GM18519 (cell line): ENCODE results near the gene PTN.

Experiments
- ATAC-seq: cut with Tn5 transposase; IDR thresholded peaks from one replicate; pipeline ENCODE4 v1.9.1; 2021; ENCODE audit warnings: mild to moderate bottlenecking, moderate library complexity; ENCODE audit not compliant: unreplicated experiment, low FRiP score

Gene PTN, protein sequence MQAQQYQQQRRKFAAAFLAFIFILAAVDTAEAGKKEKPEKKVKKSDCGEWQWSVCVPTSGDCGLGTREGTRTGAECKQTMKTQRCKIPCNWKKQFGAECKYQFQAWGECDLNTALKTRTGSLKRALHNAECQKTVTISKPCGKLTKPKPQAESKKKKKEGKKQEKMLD

DNA sequence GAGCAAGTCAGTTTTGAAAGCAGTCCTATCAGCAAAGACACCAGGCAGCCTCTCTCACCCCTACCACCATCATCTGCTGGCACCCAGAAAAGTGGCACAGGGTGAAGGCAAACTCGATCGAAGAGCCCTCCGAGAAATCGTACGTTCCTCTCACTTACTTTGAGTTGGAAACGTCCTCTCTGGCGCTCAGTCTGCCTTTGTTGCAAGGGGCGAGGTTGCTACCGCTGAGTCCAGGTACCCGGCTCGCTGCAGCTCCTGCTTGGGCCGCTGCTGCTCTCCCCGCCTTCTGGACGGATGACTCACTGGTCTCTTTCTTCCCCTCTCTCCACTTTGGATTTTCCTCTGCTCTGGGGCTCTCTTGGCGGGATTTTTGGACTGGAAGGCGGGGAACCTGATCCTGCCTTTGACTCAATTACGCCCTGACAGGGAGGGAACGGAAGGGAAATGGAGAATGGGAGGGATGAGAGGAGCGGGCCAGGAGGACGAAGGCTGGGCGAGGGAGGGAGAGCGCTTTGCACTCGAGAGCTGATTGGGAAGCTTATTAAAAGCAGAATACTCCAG is at the start of gene PTN:
TSS of gene PTN (minus strand) at position 453 of the 561 bp plus-strand sequence. CDS start 88,760 bp downstream, outside the sequence.
- ATAC-seq = no peak

DNA sequence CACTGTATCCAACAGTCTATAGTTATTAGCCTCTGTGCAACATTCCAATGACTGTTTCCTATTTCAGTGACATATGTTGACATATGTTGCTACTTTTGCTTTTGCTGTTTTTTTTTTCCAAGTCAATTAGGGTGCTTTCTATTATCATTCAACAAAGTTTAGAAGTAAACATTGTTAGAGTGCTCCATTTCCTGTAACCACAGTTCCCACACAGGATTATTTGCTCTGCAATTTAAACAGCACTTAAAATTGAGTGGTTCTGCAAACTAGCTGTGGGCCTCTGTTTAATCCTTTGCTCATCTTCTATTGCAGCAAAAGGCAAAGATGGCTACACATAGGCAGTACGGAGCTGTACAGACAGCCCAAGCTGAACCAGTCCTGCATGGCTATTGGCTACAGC is 46.5 kb upstream of the PTN start:
- ATAC-seq = no peak

DNA sequence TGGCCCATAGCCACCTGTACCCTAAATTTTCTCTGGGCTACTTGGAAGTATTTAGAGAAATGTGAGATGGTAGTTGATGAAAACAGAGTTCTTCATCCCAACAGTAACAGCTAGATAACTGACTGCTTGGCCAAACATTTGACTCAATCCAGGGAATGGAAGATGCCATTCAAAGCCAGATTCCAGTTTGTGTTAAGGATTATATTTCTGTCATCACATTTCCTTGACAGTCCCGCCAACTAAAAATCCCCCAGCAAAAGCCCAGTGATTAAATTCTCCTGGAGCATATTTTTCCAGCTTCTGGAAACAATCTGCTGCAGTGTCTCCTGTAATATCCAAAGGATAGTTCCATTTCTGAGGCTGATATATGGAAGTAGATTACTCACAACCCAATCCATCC is 45.4 kb upstream of the PTN start:
- ATAC-seq = no peak

DNA sequence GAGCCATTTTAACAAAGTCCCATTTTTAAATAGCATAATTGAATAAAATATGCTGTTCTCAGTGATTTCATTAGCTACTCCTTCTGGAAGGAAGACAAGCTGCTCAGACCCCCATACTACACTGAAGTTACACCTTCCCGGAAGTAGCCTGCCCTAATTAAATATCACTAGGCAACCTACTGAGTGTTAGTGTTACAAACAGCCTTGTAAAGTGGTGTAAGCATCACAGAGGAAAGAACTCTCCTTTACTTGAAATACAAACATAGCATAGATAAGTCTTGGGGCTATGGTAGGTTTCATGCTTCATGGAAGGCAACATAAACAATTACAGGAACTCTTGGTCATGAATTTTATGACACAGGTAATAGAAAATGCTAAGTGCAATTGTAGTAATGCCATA is 43.4 kb upstream of the PTN start:
- no peak for ATAC-seq

DNA sequence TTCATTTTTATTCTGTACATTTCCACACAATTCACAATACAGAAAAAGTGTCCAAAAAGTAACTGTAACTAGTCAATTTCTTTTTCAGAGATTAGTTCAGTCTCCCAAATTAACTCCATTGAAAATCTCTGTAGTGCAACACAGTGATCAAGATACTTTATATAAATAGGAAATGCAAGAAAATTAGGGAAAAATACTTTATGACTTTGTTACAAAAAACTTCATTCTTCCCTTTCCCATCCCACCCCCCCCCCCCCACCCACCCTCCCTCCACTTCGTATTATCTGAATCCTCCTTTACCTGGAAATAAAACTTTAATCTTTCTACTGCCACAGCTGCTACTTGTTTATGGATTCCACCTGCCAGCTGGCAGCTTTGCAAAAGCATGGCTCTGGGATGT is 37.5 kb upstream of the PTN start:
- ATAC-seq = no peak

DNA sequence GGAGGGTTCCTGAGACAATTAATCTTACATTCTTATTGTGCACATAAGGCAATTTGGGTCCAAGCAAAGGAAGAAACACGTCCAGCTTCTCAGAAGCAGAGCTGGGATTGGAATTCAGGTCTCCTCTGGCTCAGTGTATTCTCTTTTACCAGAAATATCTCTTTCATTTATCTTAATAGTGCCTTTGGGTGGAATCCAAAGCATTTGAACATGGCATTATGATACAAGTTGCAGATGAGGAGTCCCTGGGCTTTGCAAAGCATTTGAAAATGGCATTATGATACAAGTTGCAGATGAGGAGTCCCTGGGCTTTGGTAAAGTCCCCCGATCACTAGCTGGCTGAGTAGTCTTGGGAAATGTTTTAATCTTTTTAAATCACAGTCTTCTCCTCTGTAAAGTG is 30.0 kb upstream of the PTN start:
- no peak for ATAC-seq

DNA sequence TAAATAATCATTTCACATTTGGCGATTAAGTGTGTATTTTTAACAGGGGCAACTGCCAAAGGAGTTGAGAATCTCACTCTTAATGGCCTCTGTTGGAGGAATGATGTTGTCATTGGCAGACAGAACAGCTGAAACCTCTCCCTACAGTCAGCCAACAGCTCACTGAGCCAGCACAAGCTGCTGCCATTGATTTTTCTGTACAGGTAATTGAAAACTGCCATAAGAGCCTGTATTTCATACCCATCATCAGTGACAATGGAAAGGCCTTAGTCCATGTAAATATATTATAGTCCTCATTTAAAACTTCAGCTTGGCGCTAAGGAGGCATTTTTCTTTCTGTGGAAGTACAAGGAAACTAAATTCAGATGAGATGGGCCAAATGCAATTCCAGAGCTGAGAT is 28.1 kb upstream of the PTN start:
- no peak for ATAC-seq

DNA sequence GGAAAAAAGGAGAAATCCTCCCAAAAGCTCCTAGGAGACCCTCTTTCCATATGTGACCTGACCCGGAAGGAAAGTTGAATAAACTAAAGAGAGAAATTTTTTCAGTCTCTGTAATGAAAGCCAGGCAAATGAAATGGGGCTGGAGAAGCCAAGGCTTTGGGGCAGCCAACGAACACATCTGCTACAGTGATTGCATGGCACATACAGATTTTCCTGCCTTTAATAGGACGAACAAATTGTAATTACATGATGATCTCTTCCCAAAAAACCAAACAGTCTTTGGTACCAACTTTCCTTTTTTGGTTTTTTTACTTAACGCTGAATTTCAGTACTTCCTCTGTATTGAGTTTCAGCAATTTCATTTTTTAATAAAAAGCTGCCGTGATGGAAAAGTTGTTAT is 23.5 kb upstream of the PTN start:
- no peak for ATAC-seq

DNA sequence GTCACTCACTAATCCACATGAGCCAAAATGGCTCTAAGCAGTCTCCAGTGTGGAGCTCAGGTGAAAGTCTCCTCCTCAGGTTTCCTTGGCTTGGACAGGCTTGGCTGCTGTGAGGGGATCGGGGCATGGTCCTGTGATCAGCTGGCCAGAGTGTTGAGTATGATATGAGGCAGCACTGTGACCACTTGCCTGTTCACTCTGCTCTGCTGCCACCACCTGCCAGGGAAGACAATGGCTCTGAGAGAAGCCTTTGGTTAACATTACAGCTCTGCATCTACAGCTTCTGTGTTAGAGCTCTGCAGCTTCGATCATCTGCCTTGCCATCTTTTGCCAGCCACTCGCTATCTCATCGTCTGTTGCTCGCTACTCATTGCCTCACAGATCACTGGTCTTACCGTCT is 20.1 kb upstream of the PTN start:
- ATAC-seq = no peak

DNA sequence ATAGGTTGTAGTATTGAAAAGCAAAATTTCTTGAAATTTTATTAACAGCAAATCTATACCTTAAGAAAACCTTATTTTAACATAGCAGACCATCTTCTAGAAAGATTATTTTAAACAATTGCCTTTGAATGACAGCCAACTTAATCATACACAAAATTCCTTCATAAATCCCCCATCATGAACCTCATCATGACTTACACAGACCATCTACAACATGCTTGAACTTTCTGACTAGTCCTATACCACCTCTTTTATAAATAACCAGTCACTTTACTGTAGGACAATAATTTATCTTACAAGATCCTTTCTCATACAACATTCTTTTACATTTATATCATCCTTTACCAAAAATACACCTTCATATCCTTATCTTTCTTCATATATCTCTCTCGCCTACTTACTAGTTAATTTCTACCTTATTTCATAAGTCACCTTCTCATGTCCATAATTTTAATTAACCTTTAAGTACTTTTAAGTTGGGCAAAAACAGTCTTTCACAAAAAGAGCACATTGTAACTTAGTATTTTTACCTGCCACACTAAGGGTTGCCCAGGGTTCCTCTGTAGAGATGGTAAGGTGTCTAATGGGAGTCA is 16.6 kb upstream of the PTN start:
- no peak for ATAC-seq

DNA sequence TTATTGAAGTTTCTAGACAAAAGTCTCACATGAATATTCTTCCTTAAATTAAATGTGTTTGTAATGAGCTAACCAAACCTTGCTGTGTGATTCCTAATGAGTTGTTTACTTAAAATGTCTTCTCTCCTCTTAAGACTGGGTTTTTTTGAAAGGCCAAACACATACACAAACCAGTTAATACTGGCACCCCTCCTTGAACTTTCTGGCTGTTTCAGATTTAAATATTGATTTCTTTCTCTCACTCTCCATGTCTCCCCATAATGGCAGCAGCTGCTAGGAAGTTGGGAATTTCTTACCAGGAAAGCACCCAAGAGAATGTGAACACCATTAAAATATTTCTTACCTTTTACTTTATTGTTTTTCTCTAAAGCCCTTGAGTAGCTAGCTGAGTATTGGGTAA is 11.4 kb upstream of the PTN start:
- ATAC-seq = no peak

DNA sequence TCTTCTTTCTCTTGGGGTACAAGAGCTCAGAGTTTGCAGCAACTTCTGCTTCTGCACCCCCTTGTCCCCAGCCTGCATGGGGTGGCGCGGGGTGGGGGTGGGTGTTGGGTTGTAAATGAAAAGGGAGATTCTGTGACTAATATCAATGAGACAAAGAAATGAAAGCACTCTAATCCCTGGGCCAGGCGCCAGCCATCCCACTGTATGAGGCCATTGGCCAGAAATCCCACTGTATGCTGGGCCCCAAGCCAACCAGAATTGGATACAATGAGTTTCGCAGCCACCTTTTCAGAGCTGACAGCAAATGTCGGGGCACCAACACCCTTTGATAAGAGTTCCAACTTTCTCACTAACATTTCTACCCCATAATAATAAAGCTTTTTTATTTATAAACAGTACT is 10.9 kb upstream of the PTN start:
- no peak for ATAC-seq

DNA sequence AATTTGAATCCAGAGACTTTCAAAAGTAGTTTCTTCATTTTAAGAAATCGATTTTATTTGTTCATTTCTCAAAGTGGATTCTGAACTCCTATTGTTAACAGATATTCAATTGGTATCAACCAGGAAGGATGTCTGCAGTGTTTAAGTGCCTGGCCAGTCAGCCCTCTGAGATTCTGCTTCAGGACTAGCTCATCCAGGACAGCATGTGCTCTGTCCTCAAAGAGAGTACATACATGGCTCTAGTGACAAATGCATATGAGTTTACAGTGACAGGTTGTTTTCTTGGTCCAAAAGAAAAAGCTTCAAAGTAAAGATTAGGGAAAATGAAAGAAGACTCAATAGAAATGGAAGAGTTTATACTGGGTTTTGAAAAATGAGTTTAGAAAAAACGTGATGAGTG is 8.4 kb upstream of the PTN start:
- no peak for ATAC-seq

DNA sequence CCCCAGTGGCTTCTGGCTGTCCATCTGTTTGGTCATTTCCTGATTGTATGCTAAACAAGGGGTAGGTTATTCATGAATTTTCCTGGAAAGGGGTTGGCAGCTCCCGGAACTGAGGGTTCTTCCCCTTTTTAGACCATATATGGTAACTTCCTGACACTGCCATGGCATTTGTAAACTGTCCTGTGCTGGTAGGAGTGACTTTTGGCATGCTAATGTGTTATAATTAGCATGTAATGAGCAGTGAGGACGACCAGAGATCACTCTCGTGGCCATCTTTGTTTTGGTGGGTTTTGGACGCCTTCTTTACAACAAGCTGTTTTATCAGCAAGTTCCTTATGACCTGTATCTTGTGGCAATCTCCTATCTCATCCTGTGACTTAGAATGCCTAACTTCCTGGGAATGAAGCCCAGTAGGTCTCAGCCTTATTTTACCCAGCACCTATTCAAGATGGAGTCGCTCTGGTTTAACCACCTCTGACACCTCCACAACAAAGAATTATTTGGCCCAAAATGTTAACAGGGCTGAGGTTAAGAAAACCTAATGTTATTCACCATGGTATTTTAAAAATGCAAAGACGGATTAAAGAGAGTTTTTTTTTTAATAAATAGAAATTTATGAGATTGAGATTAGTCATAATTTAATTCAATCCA is 2.4 kb upstream of the PTN start:
- ATAC-seq = no peak

DNA sequence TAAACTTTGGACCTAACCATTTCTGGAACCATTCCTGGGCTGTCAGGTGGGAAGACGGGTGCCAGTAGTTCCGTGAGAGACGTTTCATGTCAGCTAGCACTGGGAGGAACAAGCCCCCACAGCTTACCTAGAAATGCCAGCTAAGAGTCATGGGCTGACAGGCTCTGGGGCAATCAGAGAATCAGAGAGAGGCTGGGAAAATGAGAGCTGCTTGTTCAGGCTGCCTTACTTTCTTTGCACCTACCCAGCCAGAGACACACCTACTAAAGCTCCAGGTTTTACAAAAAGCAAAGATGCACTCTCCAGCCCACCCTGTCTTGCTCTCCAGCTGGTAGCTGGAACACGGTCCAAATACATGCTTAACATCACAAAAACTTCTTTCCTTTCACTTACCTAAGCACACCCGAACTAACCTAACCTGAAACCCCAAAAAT is 688 bp downstream of the PTN start:
- ATAC-seq = no peak

DNA sequence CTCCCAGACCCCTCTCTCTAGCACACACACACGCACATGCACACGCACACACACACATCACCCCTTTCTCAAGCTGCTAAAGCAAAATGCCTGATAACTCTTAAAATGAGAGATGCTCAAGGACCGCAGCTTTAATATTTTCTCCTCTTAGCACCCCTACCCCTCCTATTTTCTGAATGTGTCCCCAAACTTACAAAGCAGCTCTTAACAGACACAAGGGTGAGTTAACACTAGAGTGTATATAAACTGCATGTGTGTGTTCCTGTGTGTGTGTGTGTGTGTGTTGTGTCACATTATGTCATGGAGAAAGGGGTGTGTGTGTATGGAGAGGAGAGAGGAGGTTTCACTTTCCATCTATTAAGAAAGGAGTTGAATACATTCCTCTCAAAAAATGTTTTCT is 1.3 kb downstream of the PTN start:
- ATAC-seq = no peak

DNA sequence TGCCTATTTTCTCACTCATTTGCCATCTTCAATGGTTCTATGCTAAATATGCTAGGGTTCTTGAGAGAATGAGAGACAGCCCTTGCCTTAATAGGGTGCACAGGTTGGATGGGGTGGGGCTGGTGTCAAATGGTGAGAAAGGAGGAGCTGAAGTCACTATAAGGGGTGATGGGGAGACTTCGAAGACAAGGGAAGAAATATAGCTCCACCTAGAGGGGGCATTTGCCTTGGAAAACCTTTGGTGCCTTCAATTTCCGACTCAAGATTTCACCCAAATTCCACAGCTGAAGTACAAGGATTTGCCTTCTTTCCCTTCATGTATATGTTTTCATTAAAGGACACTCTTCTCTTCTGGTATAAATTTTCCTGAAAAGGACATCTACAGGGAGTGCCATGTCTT is 5.6 kb downstream of the PTN start:
- ATAC-seq = no peak

DNA sequence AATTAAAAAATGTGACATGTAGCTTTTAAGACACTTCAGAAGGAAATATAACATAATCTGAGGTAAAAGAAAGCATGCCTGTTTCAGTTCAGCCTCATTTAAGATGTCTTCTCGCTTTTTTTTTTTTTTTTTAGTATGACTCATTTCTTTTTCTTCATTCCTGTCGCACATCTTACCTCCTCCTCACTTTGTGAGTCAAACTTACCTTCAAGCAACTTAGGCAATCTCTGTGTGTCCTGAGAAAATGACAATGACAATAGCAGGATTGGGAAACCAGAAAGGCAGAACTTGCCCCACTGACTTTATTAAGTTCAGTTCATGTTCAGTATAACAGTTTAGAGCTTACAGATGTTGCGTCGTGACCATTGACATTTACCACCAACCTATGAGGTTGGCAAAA is 7.7 kb downstream of the PTN start:
- ATAC-seq = no peak

DNA sequence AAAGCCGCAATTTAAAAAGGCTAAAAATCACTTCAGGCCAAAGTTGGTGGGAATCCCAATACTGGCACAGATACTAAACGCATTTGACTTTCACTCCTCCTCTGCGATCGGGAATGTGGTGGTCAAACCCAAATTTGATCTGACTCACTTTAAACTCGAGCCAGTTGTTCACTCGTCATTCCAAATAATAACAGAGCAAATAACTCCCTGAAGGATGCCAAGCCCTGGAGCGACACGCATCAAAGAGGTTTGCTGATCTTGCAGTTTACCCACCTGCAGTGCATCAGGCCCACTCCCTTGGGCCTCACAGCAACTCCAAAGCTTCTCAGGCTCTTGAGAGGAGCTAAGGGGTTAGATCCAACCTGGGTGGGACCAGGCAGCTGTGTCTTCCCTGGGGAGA is 12.2 kb downstream of the PTN start:
- no peak for ATAC-seq

DNA sequence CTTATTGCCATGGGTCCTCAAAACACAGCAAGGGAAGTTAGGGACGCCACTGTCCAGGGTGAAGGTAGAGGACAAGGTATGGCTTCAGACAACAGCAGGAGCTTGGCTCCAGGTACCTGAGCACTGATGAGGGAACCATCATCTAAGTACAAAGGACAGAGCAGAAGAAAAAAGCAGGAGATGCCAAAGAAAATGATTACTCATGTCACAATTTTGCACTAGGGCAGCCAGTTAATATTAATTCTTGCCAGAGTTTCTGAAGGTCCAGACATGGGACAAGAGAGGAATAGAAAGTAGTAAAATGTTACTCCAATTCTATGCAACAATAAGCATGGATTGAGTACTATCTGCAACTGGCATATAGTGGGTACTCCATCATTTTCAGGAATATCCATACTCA is 14.1 kb downstream of the PTN start:
- no peak for ATAC-seq

DNA sequence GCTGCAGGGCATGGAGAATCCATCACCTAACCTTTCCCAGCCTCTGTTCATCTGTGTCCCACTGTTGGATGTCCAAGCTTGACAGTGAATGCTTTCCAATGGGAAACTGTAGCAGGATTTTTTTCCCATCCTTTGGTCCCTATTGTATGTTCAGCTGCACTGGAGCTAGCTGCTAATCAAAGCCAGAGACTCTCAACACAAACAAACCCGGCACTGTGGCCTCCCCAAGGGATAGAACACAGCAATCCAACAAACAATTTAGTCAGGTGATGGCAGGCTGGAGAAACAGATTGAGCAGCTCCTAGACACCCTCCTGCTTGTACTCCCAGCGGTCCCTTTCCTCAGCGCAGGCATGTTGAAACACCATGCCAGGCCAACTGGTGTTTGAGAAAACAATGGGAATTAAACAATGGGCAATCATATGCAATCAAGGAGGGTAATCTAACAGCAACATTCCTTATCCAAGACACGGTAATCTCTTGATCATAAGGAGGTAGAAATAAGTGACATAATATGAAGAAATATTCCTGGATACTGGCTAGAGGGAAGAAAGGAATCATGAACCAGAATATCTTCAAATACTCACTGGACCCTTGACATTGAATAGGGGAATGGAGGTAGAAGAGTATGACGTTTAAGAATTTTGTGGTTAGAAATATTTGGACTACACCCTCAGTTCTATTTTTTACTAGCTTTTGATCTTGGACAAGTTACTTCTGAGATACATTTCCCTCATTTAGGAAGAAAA is 15.0 kb downstream of the PTN start:
- ATAC-seq = no peak
